ENCODE measurements around the gene SLITRK3.

DNA sequence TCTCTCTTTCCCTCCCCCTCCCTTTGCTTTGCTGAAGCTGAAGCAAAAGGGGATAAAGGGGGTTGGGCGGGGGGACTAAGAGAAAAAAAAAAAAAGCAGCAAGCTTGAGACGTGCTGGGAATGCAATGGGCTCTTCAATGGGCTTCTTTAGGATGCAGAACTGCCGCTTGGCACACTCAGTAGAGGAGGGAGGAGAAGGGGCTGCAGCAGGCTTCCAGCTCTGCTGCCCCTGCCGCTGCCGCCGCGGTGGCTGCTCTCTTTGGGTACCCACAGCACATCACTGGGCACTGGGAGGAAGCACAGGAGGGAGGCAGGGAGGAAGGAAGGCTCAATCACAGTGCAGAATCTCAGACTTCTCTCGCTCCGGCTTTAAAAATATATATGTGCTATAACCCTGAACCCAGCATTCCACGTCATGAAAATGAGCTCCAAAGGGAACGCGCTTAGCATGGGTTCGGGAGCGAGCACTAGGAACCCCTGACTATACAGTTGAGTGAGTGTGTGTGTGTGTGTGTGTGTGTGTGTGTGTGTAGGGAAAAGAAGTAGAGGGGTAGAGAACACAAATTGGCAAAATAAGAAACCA is 3.5 kb downstream of the SLITRK3 start:
- TF ChIP-seq, protein P1, sequence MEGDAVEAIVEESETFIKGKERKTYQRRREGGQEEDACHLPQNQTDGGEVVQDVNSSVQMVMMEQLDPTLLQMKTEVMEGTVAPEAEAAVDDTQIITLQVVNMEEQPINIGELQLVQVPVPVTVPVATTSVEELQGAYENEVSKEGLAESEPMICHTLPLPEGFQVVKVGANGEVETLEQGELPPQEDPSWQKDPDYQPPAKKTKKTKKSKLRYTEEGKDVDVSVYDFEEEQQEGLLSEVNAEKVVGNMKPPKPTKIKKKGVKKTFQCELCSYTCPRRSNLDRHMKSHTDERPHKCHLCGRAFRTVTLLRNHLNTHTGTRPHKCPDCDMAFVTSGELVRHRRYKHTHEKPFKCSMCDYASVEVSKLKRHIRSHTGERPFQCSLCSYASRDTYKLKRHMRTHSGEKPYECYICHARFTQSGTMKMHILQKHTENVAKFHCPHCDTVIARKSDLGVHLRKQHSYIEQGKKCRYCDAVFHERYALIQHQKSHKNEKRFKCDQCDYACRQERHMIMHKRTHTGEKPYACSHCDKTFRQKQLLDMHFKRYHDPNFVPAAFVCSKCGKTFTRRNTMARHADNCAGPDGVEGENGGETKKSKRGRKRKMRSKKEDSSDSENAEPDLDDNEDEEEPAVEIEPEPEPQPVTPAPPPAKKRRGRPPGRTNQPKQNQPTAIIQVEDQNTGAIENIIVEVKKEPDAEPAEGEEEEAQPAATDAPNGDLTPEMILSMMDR (IDR thresholded peaks at IDR 0.05; ENCODE audit: borderline replicate concordance, extremely low read depth, low read length, poor library complexity, severe bottlenecking): no peak
- no peak for TF ChIP-seq EZH2 (IDR thresholded peaks at IDR 0.05; ENCODE audit: borderline replicate concordance, low read depth, low read length, severe bottlenecking)
